Activated CD8-positive, alpha-beta T cell treated with anti-CD3 and anti-CD28 coated beads, Interleukin-2, amount 10 ng/mL, durations not matched to agents 7 days and 5 days (primary cell): ENCODE results near the gene FCN1. TPM values are rescaled to one million over a fixed set of nuclear protein-coding genes. Genes with fewer than 3 reads are reported as not detected.

Experiments used
- ATAC-seq: fragments of 150-1000 bp; cut with Tn5 transposase; one replicate; pipeline ENCODE4 v1.10.0; 2021; ENCODE audit warnings: moderate library complexity
- CTCF ChIA-PET: fragments of 350-600 bp; sonication (Branson Sonifier 250); formaldehyde crosslinking; loops from one replicate; lab custom pipeline; 2021; ENCODE audit warnings: antibody characterized with exemption; lab: Charles Lee
- POLR2A ChIA-PET: fragments of 350-600 bp; sonication (Branson Sonifier 250); formaldehyde crosslinking; loops from one replicate; lab custom pipeline; 2021; ENCODE audit warnings: antibody characterized with exemption; lab: Charles Lee
- DNase-seq: peaks from one replicate; pipeline ENCODE4 v3.0.0-alpha.2; 2020
- H3K27ac Mint-ChIP-seq: one replicate; pipeline ENCODE4 v1.8.0; 2021; ENCODE audit warnings: mild to moderate bottlenecking, mixed read lengths
- H3K27me3 Mint-ChIP-seq: one replicate; pipeline ENCODE4 v1.8.0; 2021; ENCODE audit warnings: low read depth, mixed read lengths
- H3K36me3 Mint-ChIP-seq: one replicate; pipeline ENCODE4 v1.8.0; 2021; ENCODE audit warnings: low read depth, mixed read lengths
- H3K4me1 Mint-ChIP-seq: one replicate; pipeline ENCODE4 v1.8.0; 2021; ENCODE audit warnings: low read depth, mixed read lengths
- H3K4me3 Mint-ChIP-seq: one replicate; pipeline ENCODE4 v1.8.0; 2021; ENCODE audit warnings: mild to moderate bottlenecking, mixed read lengths
- H3K9me3 Mint-ChIP-seq: one replicate; pipeline ENCODE4 v1.8.0; 2022; ENCODE audit warnings: mixed read lengths; ENCODE audit not compliant: insufficient read depth
- total RNA-seq, 2 experiments: library from RNA; stranded (reverse); gene quantifications; one replicate each; pipeline ENCODE4 v1.2.3, GENCODE V29; 2021

Gene FCN1
- total RNA-seq, 2 experiments from 2014 or later, result not detected

- Mint-ChIP-seq H3K9me3 (peaks cover 10% of the 10 kb centered on the region), H3K27ac (no peak overlapping the region)
- POLR2A ChIA-PET, result no interaction called here
These were observed 18.5 kb downstream of the FCN1 start for GRCh38 chr9:134899168-134899567.

DNA sequence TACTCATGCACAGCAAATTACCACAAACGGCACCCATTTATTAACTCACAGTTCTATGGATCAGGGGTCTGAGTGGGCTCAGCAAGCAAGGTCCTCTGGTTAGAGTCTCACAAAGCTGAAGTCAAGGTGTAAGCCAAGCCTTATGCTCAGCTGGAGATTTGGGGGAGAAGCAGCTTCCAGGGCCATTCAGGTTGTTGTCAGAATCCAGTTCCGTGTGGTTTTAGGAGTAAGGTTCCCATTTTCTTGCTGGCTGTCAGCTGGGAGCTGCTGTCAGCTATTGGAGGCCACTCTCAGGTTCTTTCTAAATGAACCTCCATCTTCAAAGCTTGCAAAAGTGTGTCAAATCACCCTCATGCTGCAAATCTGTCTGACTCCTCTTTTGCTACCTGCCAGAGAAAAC, 19.4 kb downstream of the FCN1 start:
- Mint-ChIP-seq H3K4me1 (no peaks in the 10 kb centered on the region), H3K4me3 (no peak overlapping the region), H3K36me3 (no peaks in the 10 kb centered on the region), H3K9me3 (peaks cover 10% of the 10 kb centered on the region), H3K27ac (no peak overlapping the region), H3K27me3 (peaks cover 3% of the 10 kb centered on the region)
- no peak for ATAC-seq
- CTCF ChIA-PET, result no interaction called here
- DNase-seq, result peak; percentile 8
- POLR2A ChIA-PET, result no interaction called here

More at GRCh38 chr9:134899168-134899567, 18.5 kb downstream of the FCN1 start:
- H3K4me1 Mint-ChIP-seq, result no peaks in the 10 kb centered on the region
- CTCF ChIA-PET, result no interaction called here
- H3K27me3 Mint-ChIP-seq, result peaks cover 5% of the 10 kb centered on the region
- ATAC-seq (no peak), DNase-seq (no peak)
- H3K36me3 Mint-ChIP-seq, result no peaks in the 10 kb centered on the region
- H3K4me3 Mint-ChIP-seq, result no peak overlapping the region

DNA sequence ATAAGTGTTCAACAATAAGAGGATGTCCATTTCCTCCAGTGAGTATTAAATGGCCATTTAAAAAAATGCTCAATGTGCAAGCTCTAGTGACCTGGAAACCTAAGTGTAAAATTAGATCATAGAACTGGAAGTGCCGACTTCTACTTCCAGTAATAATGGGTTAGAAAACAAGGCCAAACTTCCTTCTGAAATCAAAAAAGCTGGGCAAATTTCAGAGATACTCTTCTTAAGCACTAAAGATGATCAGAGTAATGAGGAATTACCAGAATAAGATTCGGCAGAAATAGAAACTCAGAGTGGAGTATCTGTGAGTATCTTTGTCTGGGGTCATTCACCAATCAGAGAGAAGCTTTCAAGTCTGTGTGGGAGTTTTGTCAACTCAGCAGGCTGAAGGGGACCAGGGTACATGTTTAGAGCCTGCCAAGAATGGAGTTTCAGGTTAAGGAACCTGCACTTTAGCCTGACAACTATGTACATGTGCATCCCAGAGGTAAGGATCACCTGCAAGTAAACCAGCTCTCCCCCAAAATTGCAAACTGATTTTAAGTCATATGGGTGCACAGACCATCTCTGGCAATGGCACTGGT, 20.0 kb downstream of the FCN1 start:
- H3K27me3 Mint-ChIP-seq, result peaks cover under 1% of the 10 kb centered on the region
- H3K4me1 Mint-ChIP-seq, result no peaks in the 10 kb centered on the region
- POLR2A ChIA-PET, result no interaction called here
- no peak overlapping the region for H3K4me3 Mint-ChIP-seq
- CTCF ChIA-PET, result no interaction called here
- no peaks in the 10 kb centered on the region for H3K36me3 Mint-ChIP-seq
- ATAC-seq (no peak), DNase-seq (no peak)
- no peak overlapping the region for H3K27ac Mint-ChIP-seq
- peaks cover 10% of the 10 kb centered on the region for H3K9me3 Mint-ChIP-seq

GRCh38 chr9:134896834-134897583, 20.7 kb downstream of the FCN1 start:
- H3K4me1 Mint-ChIP-seq, result no peaks in the 10 kb centered on the region
- H3K9me3 Mint-ChIP-seq, result peaks cover 10% of the 10 kb centered on the region
- DNase-seq, result no peak
- no peak for ATAC-seq
- no peaks in the 10 kb centered on the region for H3K36me3 Mint-ChIP-seq
- no peaks in the 10 kb centered on the region for H3K27me3 Mint-ChIP-seq
- CTCF ChIA-PET, result no interaction called here
- POLR2A ChIA-PET, result no interaction called here
- no peak overlapping the region for H3K27ac Mint-ChIP-seq
- H3K4me3 Mint-ChIP-seq, result no peak overlapping the region

DNA sequence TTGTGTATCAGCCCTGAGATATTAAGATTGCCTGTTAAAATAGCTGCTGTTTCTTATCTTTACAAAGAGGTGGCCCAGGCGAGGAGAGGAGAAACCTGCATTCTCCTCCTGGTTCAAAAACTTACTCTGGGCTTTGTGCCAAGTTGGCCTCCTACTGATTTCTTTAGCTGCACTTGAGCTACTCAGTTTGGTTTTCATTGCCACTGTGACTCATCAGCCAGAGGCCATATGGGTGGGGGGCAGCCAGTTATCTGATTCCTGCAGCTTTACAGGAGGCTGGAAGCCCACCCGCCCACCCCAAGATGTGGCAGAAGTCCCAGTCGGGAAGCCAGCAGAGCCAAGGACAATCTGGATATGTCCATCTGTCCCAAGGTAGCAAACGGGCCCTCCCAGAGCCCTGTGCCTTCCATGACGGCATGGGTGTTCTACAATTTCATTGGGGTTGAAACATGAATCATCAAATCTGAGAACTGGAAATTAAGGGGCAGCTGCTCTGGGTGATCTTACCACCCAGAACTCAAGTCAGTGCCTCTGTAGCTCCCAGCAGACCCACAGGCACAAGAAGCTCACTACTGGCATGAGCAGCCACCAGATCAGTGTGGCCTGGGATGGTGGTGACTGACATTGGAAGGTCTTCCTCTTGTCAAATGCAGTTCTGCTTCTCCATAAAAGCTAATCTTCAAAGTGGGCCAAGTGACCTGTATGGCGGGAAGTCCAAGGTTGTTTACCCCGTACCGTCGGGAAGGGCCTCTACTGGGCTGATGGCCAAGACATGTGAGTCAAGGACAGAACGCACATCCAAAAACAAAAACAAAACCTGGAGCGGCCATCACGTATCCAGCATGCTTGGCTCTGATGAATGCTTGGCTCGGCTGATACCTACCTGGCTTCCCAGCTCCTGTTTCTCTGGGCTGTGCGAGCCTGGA, 21.5 kb downstream of the FCN1 start:
- Mint-ChIP-seq H3K4me1 (no peaks in the 10 kb centered on the region), H3K36me3 (no peaks in the 10 kb centered on the region), H3K4me3 (no peak overlapping the region), H3K9me3 (peaks cover 10% of the 10 kb centered on the region), H3K27me3 (no peaks in the 10 kb centered on the region), H3K27ac (no peak overlapping the region)
- peak; percentile 7 for DNase-seq
- ChIA-PET CTCF (no interaction called here), POLR2A (no interaction called here)
- no peak for ATAC-seq

DNA sequence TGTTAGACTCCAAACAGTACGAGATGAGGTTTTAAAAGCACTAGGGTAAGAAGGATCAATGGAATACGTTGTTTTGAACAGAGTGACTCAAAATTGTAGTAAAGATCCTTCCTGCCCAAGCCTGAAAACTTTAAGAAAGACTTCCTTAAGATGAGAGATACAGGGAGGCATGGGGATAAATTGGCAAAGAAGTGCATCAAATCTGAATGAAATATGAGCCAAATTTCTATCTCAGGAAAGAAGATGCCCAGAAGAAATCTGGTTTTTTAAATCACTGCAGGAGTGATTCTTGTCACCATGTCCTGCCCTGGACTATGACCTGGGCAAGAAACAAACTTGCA, 22.2 kb downstream of the FCN1 start:
- DNase-seq, result no peak
- CTCF ChIA-PET, result no interaction called here
- no peak overlapping the region for H3K4me3 Mint-ChIP-seq
- POLR2A ChIA-PET, result no interaction called here
- no peak for ATAC-seq
- no peaks in the 10 kb centered on the region for H3K4me1 Mint-ChIP-seq
- H3K27ac Mint-ChIP-seq, result no peak overlapping the region
- peaks cover 10% of the 10 kb centered on the region for H3K9me3 Mint-ChIP-seq
- no peaks in the 10 kb centered on the region for H3K36me3 Mint-ChIP-seq
- no peaks in the 10 kb centered on the region for H3K27me3 Mint-ChIP-seq

- CTCF ChIA-PET, result no interaction called here
- H3K4me1 Mint-ChIP-seq, result no peaks in the 10 kb centered on the region
- no peak overlapping the region for H3K27ac Mint-ChIP-seq
- no peaks in the 10 kb centered on the region for H3K36me3 Mint-ChIP-seq
- H3K4me3 Mint-ChIP-seq, result no peak overlapping the region
- POLR2A ChIA-PET, result no interaction called here
- peak; percentile 11 for DNase-seq
- peaks cover 10% of the 10 kb centered on the region for H3K9me3 Mint-ChIP-seq
- ATAC-seq, result no peak
- no peaks in the 10 kb centered on the region for H3K27me3 Mint-ChIP-seq
These were observed 22.6 kb downstream of the FCN1 start for GRCh38 chr9:134895097-134895496.

DNA sequence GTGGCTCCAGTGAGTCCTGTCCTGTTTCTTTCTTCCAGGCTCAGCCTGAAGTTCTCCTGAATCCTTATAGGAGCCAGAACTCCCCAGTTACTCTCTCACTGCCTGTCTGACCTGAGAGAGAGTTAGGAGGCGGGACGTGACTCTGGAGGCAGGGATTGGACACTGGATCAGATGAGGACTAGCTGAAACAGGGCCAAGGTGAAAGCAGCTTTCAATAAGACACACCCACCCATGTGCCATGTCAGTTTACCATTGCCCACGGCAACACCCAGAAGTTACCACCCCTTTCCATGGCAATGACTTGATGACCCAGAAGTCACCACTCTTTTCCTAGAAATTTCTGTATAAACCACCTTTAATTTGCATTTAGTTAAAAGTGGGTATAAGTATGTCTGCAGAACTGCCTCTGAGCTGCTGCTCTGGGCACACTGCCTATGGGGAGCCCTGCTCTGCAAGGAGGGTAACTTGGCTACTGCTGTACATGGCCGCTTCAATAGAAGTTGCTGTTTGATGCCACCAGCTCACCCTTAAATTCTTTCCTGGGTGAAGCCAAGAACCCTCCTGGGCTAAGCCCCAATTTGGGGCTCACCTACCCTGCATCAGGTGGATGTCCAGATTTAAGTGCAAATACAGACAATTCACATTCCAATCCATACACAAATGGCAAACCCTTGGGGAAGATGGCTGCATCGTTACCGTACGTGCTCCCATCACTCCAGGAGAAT, 23.4 kb downstream of the FCN1 start:
- no peaks in the 10 kb centered on the region for H3K36me3 Mint-ChIP-seq
- H3K4me3 Mint-ChIP-seq, result no peak overlapping the region
- peak; percentile 4 for DNase-seq
- ATAC-seq, result no peak
- H3K27ac Mint-ChIP-seq, result no peak overlapping the region
- POLR2A ChIA-PET, result no interaction called here
- CTCF ChIA-PET, result no interaction called here
- no peaks in the 10 kb centered on the region for H3K4me1 Mint-ChIP-seq
- peaks cover 8% of the 10 kb centered on the region for H3K9me3 Mint-ChIP-seq
- H3K27me3 Mint-ChIP-seq, result peaks cover 3% of the 10 kb centered on the region

GRCh38 chr9:134892820-134893420, 24.8 kb downstream of the FCN1 start:
- ChIA-PET CTCF (no interaction called here), POLR2A (no interaction called here)
- DNase-seq (peak; percentile 8), ATAC-seq (no peak)
- peaks cover 3% of the 10 kb centered on the region for H3K27me3 Mint-ChIP-seq
- H3K4me3 Mint-ChIP-seq, result no peak overlapping the region
- no peaks in the 10 kb centered on the region for H3K36me3 Mint-ChIP-seq
- H3K4me1 Mint-ChIP-seq, result no peaks in the 10 kb centered on the region
- H3K9me3 Mint-ChIP-seq, result peaks cover 5% of the 10 kb centered on the region
- no peak overlapping the region for H3K27ac Mint-ChIP-seq

- H3K27me3 Mint-ChIP-seq, result peaks cover 3% of the 10 kb centered on the region
- H3K27ac Mint-ChIP-seq, result no peak overlapping the region
These were observed 25.5 kb downstream of the FCN1 start for GRCh38 chr9:134892221-134892620.

DNA sequence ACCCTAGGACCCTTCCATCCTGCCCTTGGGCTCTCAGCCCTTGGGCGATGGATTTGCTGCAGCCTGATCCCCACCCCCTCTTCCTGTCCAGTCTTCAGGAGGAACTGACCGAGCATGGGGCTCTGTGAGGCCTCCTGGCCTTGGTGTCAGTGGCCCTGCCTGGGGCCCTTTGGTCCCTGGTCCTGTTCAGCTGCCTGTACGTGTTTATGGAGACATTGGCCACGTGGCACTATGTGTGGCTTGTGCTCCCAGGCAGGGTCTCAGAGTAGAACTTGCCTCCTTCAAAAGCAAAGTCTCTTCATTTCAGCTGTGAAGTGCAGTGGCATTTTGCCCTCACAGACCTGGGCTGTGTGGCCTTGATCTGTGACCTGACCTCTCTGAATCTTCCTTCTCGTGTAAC, 26.0 kb downstream of the FCN1 start:
- Mint-ChIP-seq H3K36me3 (no peaks in the 10 kb centered on the region), H3K4me3 (no peak overlapping the region), H3K9me3 (peaks cover 5% of the 10 kb centered on the region), H3K27ac (no peak overlapping the region), H3K27me3 (peaks cover 3% of the 10 kb centered on the region), H3K4me1 (no peaks in the 10 kb centered on the region)
- DNase-seq, result peak; percentile 4
- no peak for ATAC-seq
- POLR2A ChIA-PET, result no interaction called here
- CTCF ChIA-PET, result no interaction called here

More at GRCh38 chr9:134892221-134892620, 25.5 kb downstream of the FCN1 start:
- ChIA-PET POLR2A (no interaction called here), CTCF (no interaction called here)
- ATAC-seq (no peak), DNase-seq (peak; percentile 9)
- no peaks in the 10 kb centered on the region for H3K4me1 Mint-ChIP-seq
- peaks cover 5% of the 10 kb centered on the region for H3K9me3 Mint-ChIP-seq
- H3K4me3 Mint-ChIP-seq, result no peak overlapping the region
- no peaks in the 10 kb centered on the region for H3K36me3 Mint-ChIP-seq
